ENCODE results near the gene DUXA. TPM values are rescaled to one million over a fixed set of nuclear protein-coding genes. Genes with fewer than 3 reads are reported as not detected.

DUXA gene
- total RNA-seq, 4 donors from 2014 or later = not detected

GRCh38 chr19:57123882-57124281 lies 43.4 kb downstream of the DUXA start:
- no peak for TF ChIP-seq CTCF (IDR thresholded peaks at IDR 0.05; ENCODE audit: low read depth)

- TF ChIP-seq CTCF (IDR thresholded peaks at IDR 0.05; ENCODE audit: low read depth) = no peak
These were observed 48.4 kb downstream of the DUXA start for GRCh38 chr19:57118848-57119247.

- no peak for TF ChIP-seq CTCF (IDR thresholded peaks at IDR 0.05; ENCODE audit: low read depth)
These were observed 56.0 kb downstream of the DUXA start for GRCh38 chr19:57111329-57111644.

- no peak for TF ChIP-seq CTCF (IDR thresholded peaks at IDR 0.05; ENCODE audit: low read depth)
These were observed 56.5 kb downstream of the DUXA start for GRCh38 chr19:57110592-57111328.

GRCh38 chr19:57106722-57107235 lies 60.5 kb downstream of the DUXA start:
- no peak for TF ChIP-seq CTCF (IDR thresholded peaks at IDR 0.05; ENCODE audit: low read depth)

GRCh38 chr19:57105976-57106721 lies 61.1 kb downstream of the DUXA start:
- TF ChIP-seq CTCF (IDR thresholded peaks at IDR 0.05; ENCODE audit: low read depth) = no peak

Small RNA genes within 50 kb of the gene (small RNA-seq; reads per million reads assigned to genes)
- not detected for gene AC025588.3

Other genes with a start within 250 kb of the DUXA start
- not detected for gene USP29, start 47.5 kb downstream of the DUXA start, total RNA-seq
- gene ZIM3, start 22.3 kb downstream of the DUXA start, total RNA-seq = not detected
- 10 to 100 TPM; 14.5 to 50.4 (median 26.3) TPM for gene ZNF264, start 24.0 kb upstream of the DUXA start, total RNA-seq
- gene AURKC, start 63.5 kb upstream of the DUXA start, total RNA-seq = 1 to 10 TPM in 2 of 4 donors, under 1 TPM in 2; 0.33 to 2.1 (median 0.81) TPM
- 10 to 100 TPM; 14.6 to 22.6 (median 17.3) TPM for gene ZNF805, start 73.1 kb upstream of the DUXA start, total RNA-seq
- 10 to 100 TPM; 49.1 to 71.7 (median 61.1) TPM for gene ZNF460, start 113.0 kb upstream of the DUXA start, total RNA-seq
- gene ZNF543, start 153.0 kb upstream of the DUXA start, total RNA-seq = 1 to 10 TPM; 3.8 to 8.3 (median 7.1) TPM
- gene ZNF304, start 183.8 kb upstream of the DUXA start, total RNA-seq = 1 to 10 TPM; 6.1 to 9.7 (median 7.0) TPM
- 10 to 100 TPM in 3 of 4 donors, 1 to 10 TPM in 1; 9.4 to 24.3 (median 22.4) TPM for gene TRAPPC2B, start 196.1 kb upstream of the DUXA start, total RNA-seq
- 1 to 10 TPM; 1.1 to 4.8 (median 2.5) TPM for gene ZNF547, start 196.1 kb upstream of the DUXA start, total RNA-seq
- 10 to 100 TPM; 16.6 to 37.4 (median 17.3) TPM for gene ZNF548, start 222.4 kb upstream of the DUXA start, total RNA-seq
- gene ZNF17, start 243.7 kb upstream of the DUXA start, total RNA-seq = 10 to 100 TPM in 3 of 4 donors, 1 to 10 TPM in 1; 8.0 to 14.1 (median 12.4) TPM